Mesenchymal stem cell (in vitro differentiated cells and primary cell): ENCODE measurements around the gene SPATA20.
A peak's percentile ranks its signal among the peaks of the same experiment; 100 is the strongest.

Experiments
- DNase-seq: peaks from one replicate; pipeline ENCODE4 v3.0.0-alpha.2; 2013
- H2AFZ ChIP-seq: one replicate; pipeline ENCODE4 v1.6.1; 2013; ENCODE audit warnings: low read depth, mild to moderate bottlenecking, control low read depth, inconsistent platforms, low read length, moderate library complexity
- H2AK5ac ChIP-seq: 2 replicates; pipeline ENCODE4 v1.6.1; 2013; ENCODE audit warnings: low read length, moderate library complexity, mild to moderate bottlenecking, inconsistent platforms; ENCODE audit not compliant: severe bottlenecking
- H2BK120ac ChIP-seq: one replicate; pipeline ENCODE4 v1.6.1; 2013; ENCODE audit warnings: low read depth, mild to moderate bottlenecking, inconsistent platforms, low read length, moderate library complexity
- H2BK12ac ChIP-seq, 2 experiments: one replicate each; pipeline ENCODE4 v1.6.1; 2013; ENCODE audit warnings: inconsistent platforms in 2 of 2, low read length in 2 of 2, mild to moderate bottlenecking in 2 of 2, moderate library complexity in 2 of 2, control low read depth in 1 of 2
- H2BK15ac ChIP-seq: one replicate; pipeline ENCODE4 v1.6.1; 2013; ENCODE audit warnings: mild to moderate bottlenecking, low read depth, inconsistent platforms; ENCODE audit not compliant: poor library complexity, severe bottlenecking
- H2BK5ac ChIP-seq: 2 replicates; pipeline ENCODE4 v1.6.1; 2013; ENCODE audit warnings: low read depth, mild to moderate bottlenecking, low read length, control low read depth, inconsistent platforms; ENCODE audit not compliant: poor library complexity, severe bottlenecking
- H3K14ac ChIP-seq, 2 experiments: one replicate each; pipeline ENCODE4 v1.6.1; 2013; ENCODE audit warnings: inconsistent platforms in 2 of 2, low read length in 2 of 2, control low read depth in 1 of 2, mild to moderate bottlenecking in 1 of 2, moderate library complexity in 1 of 2
- H3K18ac ChIP-seq, 2 experiments: one replicate each; pipeline ENCODE4 v1.6.1; 2013; ENCODE audit warnings: inconsistent platforms in 2 of 2, low read length in 2 of 2, control low read depth in 1 of 2, low read depth in 1 of 2, mild to moderate bottlenecking in 1 of 2
- H3K23ac ChIP-seq, 2 experiments: one replicate each; pipeline ENCODE4 v1.6.1; 2013; ENCODE audit warnings: inconsistent platforms in 2 of 2, low read length in 2 of 2, mild to moderate bottlenecking in 2 of 2, moderate library complexity in 2 of 2, control low read depth in 1 of 2
- H3K27ac ChIP-seq: 2 replicates; pipeline ENCODE4 v1.5.1; 2013; ENCODE audit warnings: mild to moderate bottlenecking, moderate library complexity, low read length, control low read depth, inconsistent platforms; ENCODE audit not compliant: poor library complexity, severe bottlenecking
- H3K27me3 ChIP-seq, 2 experiments: 2 replicates each; pipeline versions ENCODE4 v1.6.1 to v1.7.0; 2013; ENCODE audit warnings: low read length in 2 of 2, mild to moderate bottlenecking in 2 of 2, moderate library complexity in 2 of 2, control low read depth in 1 of 2, inconsistent platforms in 1 of 2; ENCODE audit not compliant: control insufficient read depth in 1 of 2, insufficient read depth in 1 of 2
- H3K36me3 ChIP-seq, 2 experiments: 2 replicates each; pipeline versions ENCODE4 v1.6.1 to v1.7.0; 2013; ENCODE audit warnings: low read length in 2 of 2, control low read depth in 1 of 2, inconsistent platforms in 1 of 2, low read depth in 1 of 2, mild to moderate bottlenecking in 1 of 2; ENCODE audit not compliant: insufficient read depth in 2 of 2, control insufficient read depth in 1 of 2
- H3K4ac ChIP-seq, 2 experiments: one replicate each; pipeline ENCODE4 v1.6.1; 2013; ENCODE audit warnings: inconsistent platforms in 2 of 2, low read length in 2 of 2, mild to moderate bottlenecking in 2 of 2, moderate library complexity in 2 of 2, control low read depth in 1 of 2, low read depth in 1 of 2
- H3K4me1 ChIP-seq: 2 replicates; pipeline ENCODE4 v1.6.1; 2013; ENCODE audit warnings: low read depth, low read length, control low read depth; ENCODE audit not compliant: control insufficient read depth, insufficient read depth
- H3K4me2 ChIP-seq: 2 replicates; pipeline ENCODE4 v1.6.1; 2013; ENCODE audit warnings: low read length, mild to moderate bottlenecking, inconsistent platforms; ENCODE audit not compliant: poor library complexity, severe bottlenecking
- H3K4me3 ChIP-seq, 2 experiments: 2 replicates each; pipeline versions ENCODE4 v1.5.1 to v1.7.0; 2013; ENCODE audit warnings: low read length in 2 of 2, mild to moderate bottlenecking in 2 of 2, control low read depth in 1 of 2, low read depth in 1 of 2; ENCODE audit not compliant: insufficient read depth in 1 of 2
- H3K79me1 ChIP-seq: replicated peaks from 2 replicates; pipeline ENCODE4 v1.6.1; 2013; ENCODE audit warnings: mild to moderate bottlenecking, control low read depth, low read length, inconsistent platforms; ENCODE audit not compliant: poor library complexity, severe bottlenecking
- H3K9ac ChIP-seq: 2 replicates; pipeline ENCODE4 v1.7.0; 2013; ENCODE audit warnings: mild to moderate bottlenecking, low read length, moderate library complexity
- H3K9me3 ChIP-seq: 2 replicates; pipeline ENCODE4 v1.7.0; 2013; ENCODE audit warnings: mild to moderate bottlenecking, low read length; ENCODE audit not compliant: control insufficient read depth
- H4K8ac ChIP-seq: one replicate; pipeline ENCODE4 v1.6.1; 2013; ENCODE audit warnings: inconsistent platforms, mild to moderate bottlenecking, low read length, moderate library complexity
- H4K91ac ChIP-seq: one replicate; pipeline ENCODE4 v1.6.1; 2013; ENCODE audit warnings: mild to moderate bottlenecking, low read length, inconsistent platforms
- WGBS: methylation state at CpG from one replicate; pipeline ENCODE4 v1.1.7; 2013; ENCODE audit warnings: mixed read lengths; 5-methylcytosine and 5-hydroxymethylcytosine counted together

The SPATA20 gene

GRCh38 chr17:50601823-50602375 lies 54.9 kb downstream of the SPATA20 start:
- no peak overlapping the region for H2BK120ac ChIP-seq
- WGBS: 84% methylated on average over 13 of the region's 13 CpGs
- H4K91ac ChIP-seq: no peak overlapping the region

GRCh38 chr17:50602836-50603235 lies 55.9 kb downstream of the SPATA20 start:
- no peak overlapping the region for H4K8ac ChIP-seq
- H2BK5ac ChIP-seq: no peak overlapping the region
- no peaks in the 10 kb centered on the region for H3K36me3 ChIP-seq
- H4K91ac ChIP-seq: no peak overlapping the region
- no peak overlapping the region for H2AK5ac ChIP-seq
- H3K14ac ChIP-seq: no peak overlapping the region
- H3K4me3 ChIP-seq: no peak overlapping the region
- H2BK12ac ChIP-seq: no peak overlapping the region
- no peak overlapping the region for H3K27ac ChIP-seq
- H3K23ac ChIP-seq: no peak overlapping the region
- DNase-seq: no peak
- H2BK15ac ChIP-seq: no peak overlapping the region
- WGBS: 88% methylated on average over 16 of the region's 18 CpGs
- H3K9ac ChIP-seq: no peak overlapping the region
- H3K9me3 ChIP-seq: no peaks in the 10 kb centered on the region
- peaks cover 32 to 34% of the 10 kb centered on the region in 2 experiments for H3K27me3 ChIP-seq
- H2AFZ ChIP-seq: no peak overlapping the region
- no peak overlapping the region for H3K4me2 ChIP-seq
- H3K4ac ChIP-seq: no peak overlapping the region
- peaks cover 3% of the 10 kb centered on the region for H3K4me1 ChIP-seq
- no peak overlapping the region for H2BK120ac ChIP-seq
- no peaks in the 10 kb centered on the region for H3K79me1 ChIP-seq
- H3K18ac ChIP-seq: no peak overlapping the region

More at GRCh38 chr17:50601823-50602375, 54.9 kb downstream of the SPATA20 start:
- no peak overlapping the region for H2AFZ ChIP-seq
- no peak overlapping the region for H3K14ac ChIP-seq
- peaks cover 3% of the 10 kb centered on the region for H3K4me1 ChIP-seq
- no peak overlapping the region for H2BK5ac ChIP-seq
- no peak overlapping the region for H3K27ac ChIP-seq
- no peak overlapping the region for H2BK12ac ChIP-seq
- H2AK5ac ChIP-seq: no peak overlapping the region
- no peak overlapping the region for H3K9ac ChIP-seq
- no peak overlapping the region for H4K8ac ChIP-seq
- peaks cover 28 to 34% of the 10 kb centered on the region in 2 experiments for H3K27me3 ChIP-seq
- no peak overlapping the region for H3K4ac ChIP-seq
- H3K36me3 ChIP-seq: no peaks in the 10 kb centered on the region
- H3K79me1 ChIP-seq: no peaks in the 10 kb centered on the region
- no peak for DNase-seq
- H2BK15ac ChIP-seq: no peak overlapping the region
- no peak overlapping the region for H3K18ac ChIP-seq
- no peaks in the 10 kb centered on the region for H3K9me3 ChIP-seq
- H3K4me2 ChIP-seq: no peak overlapping the region
- H3K23ac ChIP-seq: no peak overlapping the region
- H3K4me3 ChIP-seq: no peak overlapping the region

GRCh38 chr17:50603340-50603739 lies 56.4 kb downstream of the SPATA20 start:
- H3K79me1 ChIP-seq: no peaks in the 10 kb centered on the region
- no peak overlapping the region for H4K8ac ChIP-seq
- no peak for DNase-seq
- H4K91ac ChIP-seq: no peak overlapping the region
- no peak overlapping the region for H3K4me2 ChIP-seq
- H3K23ac ChIP-seq: no peak overlapping the region
- H2BK15ac ChIP-seq: no peak overlapping the region
- H2BK120ac ChIP-seq: no peak overlapping the region
- no peak overlapping the region for H3K14ac ChIP-seq
- H2BK5ac ChIP-seq: no peak overlapping the region
- no peak overlapping the region for H3K27ac ChIP-seq
- H2BK12ac ChIP-seq: no peak overlapping the region
- no peak overlapping the region for H2AK5ac ChIP-seq
- no peaks in the 10 kb centered on the region for H3K9me3 ChIP-seq
- H3K4ac ChIP-seq: no peak overlapping the region
- no peak overlapping the region for H3K18ac ChIP-seq
- no peak overlapping the region for H3K4me3 ChIP-seq
- H3K36me3 ChIP-seq: no peaks in the 10 kb centered on the region
- 51% methylated on average over 9 of the region's 9 CpGs for WGBS
- peaks cover 3% of the 10 kb centered on the region for H3K4me1 ChIP-seq
- H3K27me3 ChIP-seq: peaks cover 34% of the 10 kb centered on the region in 2 experiments
- no peak overlapping the region for H3K9ac ChIP-seq
- no peak overlapping the region for H2AFZ ChIP-seq

- Histone ChIP-seq H3K23ac (no peak overlapping the region), H3K14ac (no peak overlapping the region), H3K4me2 (no peak overlapping the region), H3K27ac (no peak overlapping the region), H3K4me1 (peaks cover 6% of the 10 kb centered on the region), H2BK5ac (no peak overlapping the region), H2BK15ac (no peak overlapping the region), H3K4ac (no peak overlapping the region), H3K36me3 (no peaks in the 10 kb centered on the region), H3K27me3 (peaks cover 34 to 43% of the 10 kb centered on the region in 2 experiments), H3K79me1 (no peaks in the 10 kb centered on the region), H4K8ac (no peak overlapping the region), H3K9ac (no peak overlapping the region), H2BK12ac (no peak overlapping the region), H3K18ac (no peak overlapping the region), H2AFZ (no peak overlapping the region), H4K91ac (no peak overlapping the region), H2AK5ac (no peak overlapping the region), H3K9me3 (no peaks in the 10 kb centered on the region), H3K4me3 (peak overlapping the region in 1 of 2 experiments; percentile 44), H2BK120ac (no peak overlapping the region)
- peak; percentile 38 for DNase-seq
- WGBS: 30% methylated on average over 13 of the region's 13 CpGs
Observed at GRCh38 chr17:50604513-50604912, 57.5 kb downstream of the SPATA20 start.
